ENCODE data around the gene RNF14. TPM values are rescaled to one million over a fixed set of nuclear protein-coding genes. Genes with fewer than 3 reads are reported as not detected.

Gene RNF14
- polyA plus RNA-seq, 1 of the 3 experiments (the other 2 are of a cell fraction), result 24.5 TPM

DNA sequence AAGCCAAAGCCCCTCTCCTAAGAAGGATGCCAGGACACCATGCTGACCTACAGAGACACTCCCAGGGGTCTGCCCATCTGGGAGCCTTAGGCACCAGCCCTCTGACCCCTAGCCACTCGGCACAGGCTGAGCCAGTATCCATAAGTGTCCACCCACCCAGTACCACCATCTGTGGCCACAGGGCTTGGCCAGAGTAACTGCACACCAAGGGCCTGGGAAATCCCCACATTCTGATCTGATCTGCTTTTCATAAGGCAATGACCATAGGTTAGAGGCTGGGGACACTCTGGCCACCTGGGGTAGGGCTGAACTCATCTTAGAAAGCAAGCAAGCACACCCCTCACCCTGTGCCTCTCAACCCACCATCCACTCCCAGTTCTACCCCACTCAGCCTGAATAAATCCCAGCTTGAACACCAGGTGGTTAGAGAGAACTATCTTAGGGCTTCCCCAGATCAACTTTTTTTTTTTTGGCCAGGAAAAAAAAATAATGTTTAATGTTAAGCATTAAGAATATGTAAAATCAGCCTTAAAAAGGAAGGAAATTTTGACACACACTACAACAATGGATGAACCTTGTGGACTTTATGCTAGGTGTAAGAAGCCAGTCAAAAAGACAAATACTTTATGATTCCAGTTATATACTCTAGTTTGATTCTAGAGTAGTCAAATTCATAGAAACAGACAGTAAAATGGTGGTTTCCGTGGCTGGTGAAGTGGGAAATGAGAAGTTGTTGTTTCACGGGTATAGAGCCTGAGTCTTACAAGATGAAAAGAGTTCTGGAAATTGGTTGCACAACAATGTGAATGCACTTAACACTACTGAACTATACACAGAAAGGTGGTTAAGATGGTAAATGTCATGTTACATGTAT, 37.7 kb downstream of the RNF14 start:
- no peaks in the 10 kb centered on the region for H3K79me2 ChIP-seq (ENCODE audit: insufficient read depth)
- no peaks in the 10 kb centered on the region for H4K20me1 ChIP-seq (ENCODE audit: insufficient read depth)
- ChIA-PET CTCF (interaction anchor here (1.1 to 10.7 kb wide), 4 partner anchors 14 to 139 kb away, joined by 3 to 158 read pairs (median 4); no protein-coding TSS in a partner anchor), POLR2A (no interaction called here)
- no peak overlapping the region for H3K4me3 ChIP-seq (ENCODE audit: low read depth in 2 of 2, low read length in 1 of 2)
- H3K27me3 ChIP-seq (ENCODE audit: insufficient read depth), result no peaks in the 10 kb centered on the region
- 94% methylated on average over 2 of the region's 3 CpGs for WGBS (ENCODE audit: low lambda C conversion rate)
- DNase-seq, result no peak
- peaks cover 0 to 6% of the 10 kb centered on the region in 2 experiments; a peak in 1 of 4 replicates for H3K4me1 ChIP-seq (ENCODE audit: control insufficient read depth in 1 of 2, insufficient read depth in 2 of 2, low read depth in 1 of 2, low read length in 1 of 2)
- TF ChIP-seq TEAD4 (IDR thresholded peaks at IDR 0.05; ENCODE audit: borderline replicate concordance, insufficient read depth) (no peak), ELF1 (IDR thresholded peaks at IDR 0.05) (no peak), POLR2AphosphoS5 (IDR thresholded peaks at IDR 0.05; ENCODE audit: low read depth, low read length) (no peak), EP300 (IDR thresholded peaks at IDR 0.05; ENCODE audit: borderline replicate concordance in 1 of 2, low read depth in 1 of 2, low read length in 1 of 2) (no peak), CHD2 (IDR thresholded peaks at IDR 0.05; ENCODE audit: low read length, partially characterized antibody) (no peak)
- TF ChIP-seq, protein P1, sequence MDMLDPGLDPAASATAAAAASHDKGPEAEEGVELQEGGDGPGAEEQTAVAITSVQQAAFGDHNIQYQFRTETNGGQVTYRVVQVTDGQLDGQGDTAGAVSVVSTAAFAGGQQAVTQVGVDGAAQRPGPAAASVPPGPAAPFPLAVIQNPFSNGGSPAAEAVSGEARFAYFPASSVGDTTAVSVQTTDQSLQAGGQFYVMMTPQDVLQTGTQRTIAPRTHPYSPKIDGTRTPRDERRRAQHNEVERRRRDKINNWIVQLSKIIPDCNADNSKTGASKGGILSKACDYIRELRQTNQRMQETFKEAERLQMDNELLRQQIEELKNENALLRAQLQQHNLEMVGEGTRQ (IDR thresholded peaks at IDR 0.05; ENCODE audit: borderline replicate concordance, low read depth, low read length), result no peak
- TF ChIP-seq, protein P2, sequence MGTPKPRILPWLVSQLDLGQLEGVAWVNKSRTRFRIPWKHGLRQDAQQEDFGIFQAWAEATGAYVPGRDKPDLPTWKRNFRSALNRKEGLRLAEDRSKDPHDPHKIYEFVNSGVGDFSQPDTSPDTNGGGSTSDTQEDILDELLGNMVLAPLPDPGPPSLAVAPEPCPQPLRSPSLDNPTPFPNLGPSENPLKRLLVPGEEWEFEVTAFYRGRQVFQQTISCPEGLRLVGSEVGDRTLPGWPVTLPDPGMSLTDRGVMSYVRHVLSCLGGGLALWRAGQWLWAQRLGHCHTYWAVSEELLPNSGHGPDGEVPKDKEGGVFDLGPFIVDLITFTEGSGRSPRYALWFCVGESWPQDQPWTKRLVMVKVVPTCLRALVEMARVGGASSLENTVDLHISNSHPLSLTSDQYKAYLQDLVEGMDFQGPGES (IDR thresholded peaks at IDR 0.05; ENCODE audit: low read depth, low read length), result no peak
- no peak overlapping the region for H3K27ac ChIP-seq (ENCODE audit: low read depth in 2 of 2, low read length in 1 of 2)
- no peak overlapping the region for H2AFZ ChIP-seq (ENCODE audit: low read depth)
- no peaks in the 10 kb centered on the region for H3F3A ChIP-seq (replicated peaks; ENCODE audit: insufficient read depth)
- peaks cover 33 to 66% of the 10 kb centered on the region in 2 experiments for H3K36me3 ChIP-seq (replicated peaks in 1 of 2; ENCODE audit: control insufficient read depth in 1 of 2, insufficient read depth in 2 of 2, low read length in 1 of 2)
- no peaks in the 10 kb centered on the region for H3K9me3 ChIP-seq
- no peak overlapping the region for H3K9ac ChIP-seq
- no peak overlapping the region for H3K4me2 ChIP-seq
- no peaks in the 10 kb centered on the region for H3K9me2 ChIP-seq

DNA sequence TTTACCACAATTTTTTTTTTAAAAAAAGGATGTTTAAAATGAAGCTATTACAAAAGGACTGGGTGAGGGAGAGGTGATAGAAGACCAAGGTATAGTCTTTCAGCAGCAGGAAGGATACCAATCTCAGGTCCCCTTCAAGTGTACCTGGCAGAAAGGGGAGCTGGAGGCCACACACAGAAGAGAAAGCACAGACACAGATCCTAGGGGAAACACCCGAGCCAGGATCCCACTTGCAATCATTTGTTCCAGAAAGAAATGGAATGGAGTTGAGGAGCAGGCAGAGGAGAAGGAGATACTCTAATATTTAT, 38.3 kb downstream of the RNF14 start:
- H3K27ac ChIP-seq (ENCODE audit: low read depth in 2 of 2, low read length in 1 of 2), result no peak overlapping the region
- TF ChIP-seq, protein P3, sequence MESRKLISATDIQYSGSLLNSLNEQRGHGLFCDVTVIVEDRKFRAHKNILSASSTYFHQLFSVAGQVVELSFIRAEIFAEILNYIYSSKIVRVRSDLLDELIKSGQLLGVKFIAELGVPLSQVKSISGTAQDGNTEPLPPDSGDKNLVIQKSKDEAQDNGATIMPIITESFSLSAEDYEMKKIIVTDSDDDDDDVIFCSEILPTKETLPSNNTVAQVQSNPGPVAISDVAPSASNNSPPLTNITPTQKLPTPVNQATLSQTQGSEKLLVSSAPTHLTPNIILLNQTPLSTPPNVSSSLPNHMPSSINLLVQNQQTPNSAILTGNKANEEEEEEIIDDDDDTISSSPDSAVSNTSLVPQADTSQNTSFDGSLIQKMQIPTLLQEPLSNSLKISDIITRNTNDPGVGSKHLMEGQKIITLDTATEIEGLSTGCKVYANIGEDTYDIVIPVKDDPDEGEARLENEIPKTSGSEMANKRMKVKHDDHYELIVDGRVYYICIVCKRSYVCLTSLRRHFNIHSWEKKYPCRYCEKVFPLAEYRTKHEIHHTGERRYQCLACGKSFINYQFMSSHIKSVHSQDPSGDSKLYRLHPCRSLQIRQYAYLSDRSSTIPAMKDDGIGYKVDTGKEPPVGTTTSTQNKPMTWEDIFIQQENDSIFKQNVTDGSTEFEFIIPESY (IDR thresholded peaks at IDR 0.05; ENCODE audit: borderline replicate concordance, low read depth), result no peak
- TF ChIP-seq CHD2 (IDR thresholded peaks at IDR 0.05; ENCODE audit: low read length, partially characterized antibody) (no peak), TAF1 (IDR thresholded peaks at IDR 0.05; ENCODE audit: borderline replicate concordance, low read depth, low read length) (no peak), FOXJ3 (CRISPR knock-in tag; IDR thresholded peaks at IDR 0.05) (no peak)
- peaks cover 0 to 12% of the 10 kb centered on the region in 2 experiments; a peak in 1 of 4 replicates for H3K4me1 ChIP-seq (ENCODE audit: control insufficient read depth in 1 of 2, insufficient read depth in 2 of 2, low read depth in 1 of 2, low read length in 1 of 2)
- no peak overlapping the region for H3K4me2 ChIP-seq
- H2AFZ ChIP-seq (ENCODE audit: low read depth), result no peak overlapping the region
- POLR2A ChIA-PET, result no interaction called here
- 88% methylated on average over 1 of the region's 1 CpG for WGBS (ENCODE audit: low lambda C conversion rate)
- H3K9ac ChIP-seq, result no peak overlapping the region
- no peaks in the 10 kb centered on the region for H3F3A ChIP-seq (replicated peaks; ENCODE audit: insufficient read depth)
- H3K79me2 ChIP-seq (ENCODE audit: insufficient read depth), result no peaks in the 10 kb centered on the region
- no peaks in the 10 kb centered on the region for H3K9me3 ChIP-seq
- H4K20me1 ChIP-seq (ENCODE audit: insufficient read depth), result no peaks in the 10 kb centered on the region
- no peaks in the 10 kb centered on the region for H3K27me3 ChIP-seq (ENCODE audit: insufficient read depth)
- H3K4me3 ChIP-seq (ENCODE audit: low read depth in 2 of 2, low read length in 1 of 2), result no peak overlapping the region
- H3K36me3 ChIP-seq (replicated peaks in 1 of 2; ENCODE audit: control insufficient read depth in 1 of 2, insufficient read depth in 2 of 2, low read length in 1 of 2), result peaks cover 32 to 61% of the 10 kb centered on the region in 2 experiments
- no peak for DNase-seq
- CTCF ChIA-PET, result interaction anchor here (0.7 to 10.7 kb wide), 5 partner anchors 16 to 139 kb away, joined by 3 to 158 read pairs (median 3); partner anchors contain the start of genes NDFIP1 and RNF14
- no peaks in the 10 kb centered on the region for H3K9me2 ChIP-seq

Data from SK-N-SH (cell line).